ELF-1 (cell line): ENCODE data around the gene NECTIN1.

ENCODE experiments used
- DNase-seq: peaks from one replicate; pipeline ENCODE4 v3.0.0-alpha.2; 2016; ENCODE audit warnings: low read depth, low spot score

The NECTIN1 gene

GRCh38 chr11:119643212-119643875 is 85.7 kb downstream of the NECTIN1 start:
- DNase-seq, result peak; percentile 36

DNA sequence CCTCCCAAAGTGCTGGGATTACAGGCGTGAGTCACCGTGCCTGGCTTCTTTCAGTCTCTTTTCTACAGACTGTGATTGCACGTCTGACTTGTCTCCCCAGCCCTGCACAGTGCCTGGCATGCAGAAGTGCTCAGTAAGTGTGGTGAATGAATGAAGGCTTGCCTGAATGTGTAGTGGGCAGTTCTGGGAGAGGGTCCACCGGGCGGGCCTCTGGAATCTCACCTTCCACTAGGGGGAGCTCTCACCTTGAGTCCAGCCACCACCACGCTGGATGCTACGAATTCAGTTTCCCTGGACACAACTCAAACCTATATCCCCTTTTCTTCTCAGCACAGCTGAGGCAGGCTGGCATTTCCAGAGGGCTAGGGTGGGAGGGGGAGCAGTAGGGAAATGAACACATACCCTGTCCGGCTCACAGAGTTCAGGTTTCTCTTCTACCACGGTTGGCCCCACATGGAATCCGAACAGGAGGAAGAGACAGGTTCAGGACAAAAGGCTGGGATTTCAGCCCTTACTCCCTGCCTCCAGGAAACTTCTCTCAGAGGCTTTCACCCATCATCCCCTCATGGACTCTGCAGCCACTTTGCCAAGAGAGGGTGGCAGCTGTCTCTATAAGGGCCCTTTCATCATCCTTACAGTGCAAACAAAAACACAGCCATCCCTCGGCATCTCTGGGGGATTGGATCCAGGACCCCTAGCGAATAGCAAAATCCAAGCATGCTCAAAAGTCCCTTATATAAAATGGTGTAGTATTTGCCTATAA is 86.8 kb downstream of the NECTIN1 start:
- peak; percentile 79 for DNase-seq

DNA sequence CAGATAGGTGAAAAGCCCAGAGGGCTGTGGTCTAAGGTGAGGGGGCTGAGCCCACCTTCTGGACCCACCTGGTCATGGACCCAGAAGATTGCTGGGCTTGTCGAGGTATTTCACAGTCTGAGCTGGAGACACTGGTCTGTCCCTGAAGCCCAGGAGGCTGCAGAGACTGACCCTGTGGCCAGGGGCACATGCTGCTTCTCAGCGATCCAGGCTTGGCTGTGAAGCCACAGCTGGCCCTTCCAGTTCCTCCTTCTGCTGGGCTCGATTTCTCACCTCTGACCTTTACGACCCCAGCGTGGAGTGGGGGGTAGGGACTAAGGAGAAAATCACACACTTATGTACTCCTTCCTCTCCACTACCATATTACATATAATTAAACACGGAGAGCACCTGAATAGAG is 88.5 kb downstream of the NECTIN1 start:
- no peak for DNase-seq

DNA sequence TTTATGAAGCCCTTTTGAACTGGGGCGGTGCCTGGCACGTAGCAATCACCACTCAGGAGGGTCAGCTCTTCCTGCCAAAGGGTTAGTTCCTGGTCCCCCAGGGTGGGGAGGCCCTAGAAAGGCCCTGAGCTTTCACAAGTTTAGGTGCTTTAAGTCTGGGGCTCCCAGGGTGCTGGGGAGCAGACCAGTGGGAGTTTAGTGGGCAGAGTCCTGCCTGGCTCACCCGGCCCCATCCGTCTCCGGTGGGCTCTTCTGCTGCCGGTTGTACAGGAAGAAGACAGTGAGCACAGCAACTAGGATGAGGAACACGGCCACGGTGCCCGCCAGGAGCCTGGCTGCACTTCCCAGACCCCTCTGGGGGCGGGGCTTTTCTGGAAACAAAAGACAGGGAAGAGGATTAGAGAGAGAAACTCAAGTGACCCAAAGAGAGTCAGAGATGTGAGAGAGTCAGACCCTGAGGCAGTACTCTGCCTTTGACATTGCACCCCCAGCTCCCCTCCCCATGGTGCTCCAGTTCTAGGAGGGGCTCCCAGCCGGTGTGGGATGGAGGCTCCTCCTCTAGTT is 89.3 kb downstream of the NECTIN1 start:
- no peak for DNase-seq

- no peak for DNase-seq
Measured at GRCh38 chr11:119638851-119639250, 90.1 kb downstream of the NECTIN1 start.

GRCh38 chr11:119637481-119637880 is 91.5 kb downstream of the NECTIN1 start:
- no peak for DNase-seq

GRCh38 chr11:119635776-119636175 is 93.2 kb downstream of the NECTIN1 start:
- DNase-seq, result no peak

DNA sequence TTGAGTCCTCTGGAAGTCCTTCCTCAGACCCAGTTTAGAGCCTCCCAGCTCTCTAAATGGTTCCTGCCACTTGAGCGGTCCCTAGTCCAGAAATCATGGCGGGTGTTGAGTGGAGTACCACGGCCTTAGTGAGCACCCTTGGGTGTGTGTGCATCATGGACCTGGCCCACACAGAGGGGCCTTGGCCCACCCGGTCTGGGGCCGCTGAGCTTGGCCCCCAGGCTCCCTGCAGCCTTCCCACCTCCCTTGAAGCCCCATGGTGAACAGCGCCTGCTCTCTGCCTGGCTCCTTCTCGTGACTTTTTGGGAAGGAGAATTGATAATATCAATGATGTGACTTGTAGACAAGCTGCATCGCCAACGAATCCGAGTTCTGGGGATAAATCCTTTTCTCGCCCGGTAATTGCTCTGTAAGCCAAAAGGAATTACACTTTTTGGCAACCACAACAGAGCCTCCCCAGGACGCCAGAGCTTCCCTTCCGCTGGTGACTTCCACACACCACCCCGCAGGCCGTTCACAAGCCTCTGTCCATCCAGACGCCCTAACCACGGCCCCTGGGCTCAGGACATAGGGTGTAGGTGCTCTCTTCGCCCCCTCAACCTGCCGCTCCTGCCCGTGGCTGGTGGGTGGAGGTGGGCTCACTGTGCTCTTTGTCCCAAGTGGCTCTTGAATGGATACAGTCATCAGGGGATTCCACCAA is 93.8 kb downstream of the NECTIN1 start:
- DNase-seq, result no peak

DNA sequence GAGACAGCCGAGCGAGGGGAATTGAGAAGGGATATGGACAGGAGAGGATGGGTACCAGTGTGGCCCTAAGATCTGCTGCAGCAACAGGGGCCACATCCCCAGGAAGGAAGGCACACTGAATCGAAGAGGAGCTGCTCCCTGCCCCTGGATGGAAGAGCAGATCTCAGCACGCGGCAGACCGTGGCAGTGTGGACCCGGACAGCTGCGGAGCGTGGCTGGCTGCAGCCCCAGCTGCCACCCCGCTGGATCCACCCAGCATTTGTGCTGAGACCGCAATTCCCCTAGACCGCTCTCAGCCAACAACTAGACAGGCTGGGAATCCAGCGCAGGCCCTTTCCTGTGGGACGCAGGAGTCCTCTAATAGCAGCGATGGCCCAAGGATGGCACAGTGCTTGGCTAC is 94.7 kb downstream of the NECTIN1 start:
- DNase-seq, result no peak

DNA sequence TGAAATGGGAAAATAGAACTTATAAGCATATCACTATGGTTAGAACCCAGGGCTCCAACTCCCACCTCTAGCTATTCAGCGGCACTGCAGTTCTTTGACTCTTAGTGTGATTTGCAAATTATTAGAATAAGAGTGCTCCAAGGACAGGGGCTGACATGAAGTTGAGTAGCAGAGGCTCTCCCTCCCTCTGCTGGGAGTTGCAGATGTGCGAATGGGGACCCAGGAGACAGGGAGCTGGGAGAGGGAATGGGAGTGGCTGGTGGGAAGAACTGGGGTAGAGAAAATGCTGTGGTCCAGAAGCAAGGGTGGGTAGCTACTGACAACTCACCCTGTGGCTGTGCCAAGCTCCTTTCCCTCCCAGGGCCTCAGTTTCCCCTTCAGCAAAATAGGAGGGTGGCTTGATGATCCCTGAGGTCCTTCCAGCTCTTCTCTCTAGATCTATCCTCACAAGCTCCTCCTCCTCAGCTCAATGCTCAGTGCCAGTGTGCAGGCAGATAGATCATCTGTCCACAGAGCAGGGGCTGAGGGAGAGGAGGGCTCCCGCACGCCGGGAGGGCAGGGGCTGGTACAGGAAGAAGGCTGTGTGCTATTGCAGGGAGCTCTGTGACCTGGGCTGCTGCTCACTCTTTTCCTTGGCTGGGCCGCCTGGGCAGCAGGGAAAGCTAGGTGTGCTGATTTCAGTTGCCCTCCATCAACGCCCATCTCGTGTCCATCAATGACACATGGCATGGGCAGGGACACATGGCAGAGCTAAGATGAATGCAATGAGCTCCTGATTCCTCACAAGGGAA is 99.0 kb downstream of the NECTIN1 start:
- no peak for DNase-seq

DNA sequence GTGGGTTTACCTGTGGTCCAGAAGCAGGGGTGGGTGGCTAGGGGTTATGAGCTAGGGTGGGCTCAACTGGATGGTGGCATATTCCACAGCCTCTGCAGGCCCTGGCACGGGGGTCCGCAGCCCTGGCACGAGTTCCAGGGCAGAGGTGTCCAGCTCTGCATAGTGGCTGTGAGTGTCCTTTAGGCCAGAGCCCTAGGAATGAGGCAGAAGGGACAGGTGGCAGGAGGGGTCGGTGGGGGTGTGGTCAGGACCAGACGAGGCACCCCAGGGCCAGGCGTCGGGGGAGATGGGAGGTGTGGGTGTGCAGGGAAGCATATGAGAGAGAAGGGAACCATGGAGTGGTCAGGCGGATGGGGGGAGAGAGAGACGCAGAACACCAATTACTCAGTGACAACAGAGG is 99.9 kb downstream of the NECTIN1 start:
- no peak for DNase-seq

GRCh38 chr11:119627286-119627685 is 101.7 kb downstream of the NECTIN1 start:
- no peak for DNase-seq

DNA sequence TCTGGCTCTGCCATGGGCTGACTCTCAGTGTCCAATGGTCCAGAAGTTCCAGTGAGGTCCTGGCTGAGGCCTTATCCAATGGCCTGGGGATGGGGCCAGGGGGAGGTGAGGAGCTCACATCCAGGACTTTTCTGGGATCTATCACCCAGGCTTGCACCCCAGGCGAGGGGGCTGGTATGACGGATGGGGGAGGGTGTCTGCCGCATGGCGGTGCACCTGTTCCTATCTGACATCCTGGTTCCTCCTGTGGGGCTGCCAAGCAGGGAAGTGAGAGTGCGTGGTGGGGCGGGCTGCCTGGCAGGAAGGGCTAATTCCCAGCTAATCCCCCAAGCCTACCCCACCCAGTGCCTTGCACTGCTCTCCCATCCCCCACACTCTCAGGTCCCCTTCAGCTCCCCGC is 102.1 kb downstream of the NECTIN1 start:
- no peak for DNase-seq

DNA sequence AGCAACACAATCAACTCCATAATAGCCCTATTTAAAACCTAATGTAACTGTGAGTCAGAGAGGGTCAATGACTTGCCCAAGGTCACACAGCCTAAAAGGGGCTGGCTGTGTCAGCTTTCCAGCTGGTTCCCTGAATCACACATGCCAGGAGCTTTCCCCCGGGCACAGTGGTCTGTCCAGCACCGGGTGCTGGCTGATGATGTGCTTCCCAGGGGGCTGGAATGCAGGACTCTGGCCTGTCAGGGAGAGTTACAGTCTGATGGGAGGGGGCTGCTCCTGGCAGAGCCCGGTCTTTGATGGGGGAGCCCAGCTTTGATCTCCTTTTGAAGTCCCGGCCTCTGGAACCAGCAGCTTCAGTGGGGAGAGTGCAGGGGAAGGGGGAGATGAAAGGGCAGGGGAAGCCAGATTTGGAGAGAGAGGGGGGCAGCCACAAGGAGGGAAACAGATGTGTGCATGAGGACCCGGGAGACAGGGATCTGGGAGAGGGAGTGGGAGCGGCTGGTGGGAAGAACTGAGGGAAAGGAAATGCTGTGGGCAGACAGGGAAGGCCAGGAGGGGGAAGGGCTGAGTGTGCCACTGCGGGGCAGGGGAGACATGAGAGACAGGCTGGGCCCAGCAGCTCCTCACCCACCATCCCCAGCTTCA is 102.7 kb downstream of the NECTIN1 start:
- peak; percentile 82 for DNase-seq

- no peak for DNase-seq
Measured at GRCh38 chr11:119625206-119625978, 103.6 kb downstream of the NECTIN1 start.

GRCh38 chr11:119624629-119625028 is 104.4 kb downstream of the NECTIN1 start:
- DNase-seq, result no peak

DNA sequence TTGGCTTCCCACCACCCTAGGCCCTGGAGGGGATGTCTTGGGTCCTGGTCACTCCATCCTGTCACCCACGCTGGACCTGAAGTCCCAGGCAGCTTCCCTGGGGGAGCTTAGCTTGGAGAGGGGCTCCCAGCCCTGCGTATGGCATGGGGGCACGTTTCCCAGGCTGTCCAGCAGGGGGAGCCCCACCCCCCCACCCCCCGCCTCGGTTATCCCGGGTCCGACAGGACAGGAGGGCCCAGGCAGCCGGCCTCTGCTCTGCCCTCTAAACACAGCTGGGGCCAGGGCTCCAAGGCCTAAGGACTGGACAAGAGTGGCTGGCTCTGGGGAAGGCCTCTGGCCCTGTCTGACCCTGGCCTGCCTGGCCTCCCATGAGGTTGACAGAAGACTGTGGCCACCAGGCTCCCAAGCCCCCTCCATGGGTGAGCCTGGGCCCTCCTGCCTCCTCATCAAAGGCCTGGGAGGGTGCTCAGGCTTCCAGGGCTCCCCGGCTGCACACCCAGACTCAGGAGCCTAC is 104.8 kb downstream of the NECTIN1 start:
- no peak for DNase-seq

DNA sequence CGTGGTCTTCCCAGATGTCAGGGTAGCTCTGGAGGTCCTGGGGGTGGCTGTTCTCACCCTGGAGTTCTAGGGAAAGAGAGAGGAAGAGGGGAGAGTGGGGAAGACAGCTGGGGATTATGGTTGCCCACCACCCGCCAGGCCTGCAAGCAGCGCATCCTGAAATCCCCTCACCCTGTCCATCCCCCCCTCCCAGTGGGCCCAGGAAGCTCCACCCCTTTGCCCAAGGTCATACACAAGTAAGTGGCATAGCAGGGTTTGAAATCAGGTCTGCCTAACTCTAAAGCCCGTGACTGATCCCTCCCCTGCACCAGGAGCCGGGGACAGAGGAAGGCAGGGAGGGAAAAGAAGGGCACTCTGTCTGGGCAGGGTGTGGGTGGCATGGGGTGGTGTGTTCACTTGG is 105.3 kb downstream of the NECTIN1 start:
- no peak for DNase-seq

- DNase-seq, result no peak
Measured at GRCh38 chr11:119622454-119623143, 106.4 kb downstream of the NECTIN1 start.
